LNCAP (cell line): ENCODE results near the gene SIAH3.

Experiments used
- CTCF ChIP-seq: fragments of 450-650 bp; IDR thresholded peaks from 2 replicates; pipeline ENCODE4 v1.5.1; 2017; ENCODE audit warnings: mild to moderate bottlenecking

Gene SIAH3

GRCh38 chr13:45779901-45780300, 71.7 kb downstream of the SIAH3 start:
- no peak for TF ChIP-seq CTCF

GRCh38 chr13:45778882-45779281, 72.7 kb downstream of the SIAH3 start:
- TF ChIP-seq CTCF, result no peak

GRCh38 chr13:45776748-45777147, 74.8 kb downstream of the SIAH3 start:
- TF ChIP-seq CTCF, result no peak

GRCh38 chr13:45775401-45775963, 76.1 kb downstream of the SIAH3 start:
- no peak for TF ChIP-seq CTCF

GRCh38 chr13:45773944-45774343, 77.6 kb downstream of the SIAH3 start:
- no peak for TF ChIP-seq CTCF

GRCh38 chr13:45773236-45773635, 78.3 kb downstream of the SIAH3 start:
- no peak for TF ChIP-seq CTCF

- no peak for TF ChIP-seq CTCF
Measured at GRCh38 chr13:45770886-45771285, 80.7 kb downstream of the SIAH3 start.
